HepG2 (cell line): ENCODE results near the gene MFSD2B. TPM values are rescaled to one million over a fixed set of nuclear protein-coding genes. Genes with fewer than 3 reads are reported as not detected.

ENCODE experiments used
- DMAP1 ChIP-seq: IDR thresholded peaks from 2 replicates; pipeline ENCODE4 v1.6.1; 2016
- GATAD1 ChIP-seq: IDR thresholded peaks from 2 replicates; pipeline ENCODE4 v1.6.1; 2016; ENCODE audit warnings: missing genetic modification reagents, missing compliant biosample characterization
- HNF1B ChIP-seq: sonication (generic); formaldehyde crosslinking; IDR thresholded peaks from 2 replicates; pipeline ENCODE4 v1.5.1; 2020; ENCODE audit warnings: mild to moderate bottlenecking, moderate library complexity, missing genetic modification reagents
- MBD4 ChIP-seq: IDR thresholded peaks from 2 replicates; pipeline ENCODE4 v1.6.1; 2012; ENCODE audit warnings: low read length, inconsistent platforms, borderline replicate concordance
- MIER2 ChIP-seq: IDR thresholded peaks from 2 replicates; pipeline ENCODE4 v1.6.1; 2016; ENCODE audit warnings: missing biosample characterization, missing genetic modification reagents
- POGK ChIP-seq: sonication (generic); formaldehyde crosslinking; conservative IDR thresholded peaks from 2 replicates; pipeline ENCODE4 v1.8.0; 2022; ENCODE audit warnings: mild to moderate bottlenecking, moderate library complexity, missing genetic modification reagents
- RARA ChIP-seq: IDR thresholded peaks from 2 replicates; pipeline ENCODE4 v1.6.1; 2016; ENCODE audit warnings: missing genetic modification reagents, missing compliant biosample characterization
- ZNF34 ChIP-seq: sonication (generic); formaldehyde crosslinking; IDR thresholded peaks from 2 replicates; pipeline ENCODE4 v1.4.0; 2020; ENCODE audit warnings: mild to moderate bottlenecking, missing genetic modification reagents, borderline replicate concordance
- ZNF414 ChIP-seq: sonication (generic); formaldehyde crosslinking; IDR thresholded peaks from 2 replicates; pipeline ENCODE4 v1.5.0; 2020; ENCODE audit warnings: missing genetic modification reagents
- ZNF512B ChIP-seq: sonication (generic); formaldehyde crosslinking; IDR thresholded peaks from 2 replicates; pipeline ENCODE4 v1.5.1; 2020; ENCODE audit warnings: missing genetic modification reagents, mild to moderate bottlenecking, borderline replicate concordance
- ZNF737 ChIP-seq: sonication (generic); formaldehyde crosslinking; IDR thresholded peaks from 2 replicates; pipeline ENCODE4 v1.5.0; 2020; ENCODE audit warnings: missing genetic modification reagents, mild to moderate bottlenecking, borderline replicate concordance
- ZNF878 ChIP-seq: sonication (generic); formaldehyde crosslinking; IDR thresholded peaks from 2 replicates; pipeline ENCODE4 v1.8.1; 2023; ENCODE audit warnings: mild to moderate bottlenecking, missing genetic modification reagents, moderate library complexity
- polyA plus RNA-seq, 8 experiments: library from polyadenylated mRNA; depleted of rRNA in 3 of 8; stranded (reverse) in 7 of 8; unstranded in 1 of 8; fragments of >200 nt; fragmentation: Illumina TruSeq in 4 of 8; extraction: Trizol in 4 of 8; gene quantifications; 2 replicates each; pipeline versions ENCODE4 v1.2.1 to v1.2.3, GENCODE V29; 2011 to 2016; ENCODE audit warnings: low read depth in 4 of 8, missing spikeins in 1 of 8, mixed read lengths in 1 of 8; ENCODE audit not compliant: insufficient read depth in 1 of 8
- total RNA-seq, 5 experiments: library from RNA; depleted of rRNA; stranded (reverse); fragments of >200 nt; fragmentation: Illumina TruSeq; extraction: Trizol; gene quantifications; 2 replicates each; pipeline ENCODE4 v1.2.3, GENCODE V29; 2016; ENCODE audit warnings: low read depth in 1 of 5
- TF ChIP-seq, protein P1 (sequence below): sonication (generic); formaldehyde crosslinking; IDR thresholded peaks from 2 replicates; pipeline ENCODE4 v1.5.1; 2020; ENCODE audit warnings: missing genetic modification reagents, mild to moderate bottlenecking, borderline replicate concordance
- TF ChIP-seq, protein P2 (sequence below): IDR thresholded peaks from 2 replicates; pipeline ENCODE4 v1.6.1; 2016; ENCODE audit warnings: low read depth, missing genetic modification reagents, missing compliant biosample characterization

Gene MFSD2B
- total and polyA plus RNA-seq, 2 of the 13 experiments (the other 11 are each of a cell fraction or from before 2014, with no cell fraction given): 0.21 to 0.93 TPM

- TF ChIP-seq, protein P1, sequence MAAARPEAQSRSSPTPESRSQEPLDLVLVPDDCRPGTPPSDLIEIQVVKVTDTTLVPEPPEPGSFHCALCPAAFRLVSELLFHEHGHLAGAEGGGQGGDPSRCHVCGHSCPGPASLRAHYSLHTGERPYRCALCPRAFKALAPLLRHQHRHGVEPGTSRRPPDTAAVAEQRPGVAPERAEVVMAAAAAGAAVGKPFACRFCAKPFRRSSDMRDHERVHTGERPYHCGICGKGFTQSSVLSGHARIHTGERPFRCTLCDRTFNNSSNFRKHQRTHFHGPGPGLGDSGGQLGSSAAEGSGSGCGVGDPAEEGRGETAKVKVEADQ (CRISPR knock-in tag): peak; percentile 50; the same call in 1 of the 2 replicates
- no peak for TF ChIP-seq ZNF737 (CRISPR knock-in tag)
- TF ChIP-seq ZNF414 (CRISPR knock-in tag): no peak
- TF ChIP-seq HNF1B (CRISPR knock-in tag): peak; percentile 48; the same call in 1 of the 2 replicates
- TF ChIP-seq MIER2 (CRISPR knock-in tag): no peak
- no peak for TF ChIP-seq ZNF34
- TF ChIP-seq ZNF878 (CRISPR knock-in tag): no peak
- TF ChIP-seq GATAD1 (CRISPR knock-in tag): peak; percentile 59; the same call in 1 of the 2 replicates
- TF ChIP-seq ZNF512B (CRISPR knock-in tag): no peak
- no peak for TF ChIP-seq POGK (CRISPR knock-in tag)
- no peak for TF ChIP-seq DMAP1 (CRISPR knock-in tag)
- no peak for TF ChIP-seq MBD4
- TF ChIP-seq, protein P2, sequence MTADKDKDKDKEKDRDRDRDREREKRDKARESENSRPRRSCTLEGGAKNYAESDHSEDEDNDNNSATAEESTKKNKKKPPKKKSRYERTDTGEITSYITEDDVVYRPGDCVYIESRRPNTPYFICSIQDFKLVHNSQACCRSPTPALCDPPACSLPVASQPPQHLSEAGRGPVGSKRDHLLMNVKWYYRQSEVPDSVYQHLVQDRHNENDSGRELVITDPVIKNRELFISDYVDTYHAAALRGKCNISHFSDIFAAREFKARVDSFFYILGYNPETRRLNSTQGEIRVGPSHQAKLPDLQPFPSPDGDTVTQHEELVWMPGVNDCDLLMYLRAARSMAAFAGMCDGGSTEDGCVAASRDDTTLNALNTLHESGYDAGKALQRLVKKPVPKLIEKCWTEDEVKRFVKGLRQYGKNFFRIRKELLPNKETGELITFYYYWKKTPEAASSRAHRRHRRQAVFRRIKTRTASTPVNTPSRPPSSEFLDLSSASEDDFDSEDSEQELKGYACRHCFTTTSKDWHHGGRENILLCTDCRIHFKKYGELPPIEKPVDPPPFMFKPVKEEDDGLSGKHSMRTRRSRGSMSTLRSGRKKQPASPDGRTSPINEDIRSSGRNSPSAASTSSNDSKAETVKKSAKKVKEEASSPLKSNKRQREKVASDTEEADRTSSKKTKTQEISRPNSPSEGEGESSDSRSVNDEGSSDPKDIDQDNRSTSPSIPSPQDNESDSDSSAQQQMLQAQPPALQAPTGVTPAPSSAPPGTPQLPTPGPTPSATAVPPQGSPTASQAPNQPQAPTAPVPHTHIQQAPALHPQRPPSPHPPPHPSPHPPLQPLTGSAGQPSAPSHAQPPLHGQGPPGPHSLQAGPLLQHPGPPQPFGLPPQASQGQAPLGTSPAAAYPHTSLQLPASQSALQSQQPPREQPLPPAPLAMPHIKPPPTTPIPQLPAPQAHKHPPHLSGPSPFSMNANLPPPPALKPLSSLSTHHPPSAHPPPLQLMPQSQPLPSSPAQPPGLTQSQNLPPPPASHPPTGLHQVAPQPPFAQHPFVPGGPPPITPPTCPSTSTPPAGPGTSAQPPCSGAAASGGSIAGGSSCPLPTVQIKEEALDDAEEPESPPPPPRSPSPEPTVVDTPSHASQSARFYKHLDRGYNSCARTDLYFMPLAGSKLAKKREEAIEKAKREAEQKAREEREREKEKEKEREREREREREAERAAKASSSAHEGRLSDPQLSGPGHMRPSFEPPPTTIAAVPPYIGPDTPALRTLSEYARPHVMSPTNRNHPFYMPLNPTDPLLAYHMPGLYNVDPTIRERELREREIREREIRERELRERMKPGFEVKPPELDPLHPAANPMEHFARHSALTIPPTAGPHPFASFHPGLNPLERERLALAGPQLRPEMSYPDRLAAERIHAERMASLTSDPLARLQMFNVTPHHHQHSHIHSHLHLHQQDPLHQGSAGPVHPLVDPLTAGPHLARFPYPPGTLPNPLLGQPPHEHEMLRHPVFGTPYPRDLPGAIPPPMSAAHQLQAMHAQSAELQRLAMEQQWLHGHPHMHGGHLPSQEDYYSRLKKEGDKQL (CRISPR knock-in tag): no peak
- TF ChIP-seq RARA: no peak
Measured at GRCh38 chr2:24021122-24021998, 11.5 kb downstream of the MFSD2B start (continued).
